CD14-positive monocyte (primary cell): Measurements from ENCODE around the gene NXT1. TPM values are rescaled to one million over a fixed set of nuclear protein-coding genes. Genes with fewer than 3 reads are reported as not detected.

Experiments
- DNase-seq, 3 donors: peaks; one replicate each; pipeline ENCODE4 v3.0.0-alpha.2; 2011 to 2022
- H2AFZ ChIP-seq: 2 replicates; pipeline ENCODE4 v1.6.0; 2012; ENCODE audit warnings: mild to moderate bottlenecking, low read depth, low read length, inconsistent platforms; ENCODE audit not compliant: insufficient read depth, poor library complexity, severe bottlenecking
- H3K27ac ChIP-seq, 2 donors: 1 replicate in 1 of 2; 2 replicates in 1 of 2; pipeline ENCODE4 v1.5.1; 2012 to 2013; ENCODE audit warnings: low read length in 2 of 2, control low read depth in 1 of 2, inconsistent platforms in 1 of 2, low read depth in 1 of 2, mild to moderate bottlenecking in 1 of 2
- H3K27me3 ChIP-seq, 2 donors: one replicate each; pipeline versions ENCODE4 v1.6.0 to v1.6.1; 2011 to 2013; ENCODE audit warnings: low read length in 2 of 2; ENCODE audit not compliant: control insufficient read depth in 2 of 2, insufficient read depth in 2 of 2
- H3K36me3 ChIP-seq, 2 donors: replicated peaks in 1 of 2; 1 replicate in 1 of 2; 2 replicates in 1 of 2; pipeline versions ENCODE4 v1.5.1 to v1.6.1; 2012 to 2013; ENCODE audit warnings: low read length in 2 of 2, control low read depth in 1 of 2, inconsistent platforms in 1 of 2, mild to moderate bottlenecking in 1 of 2; ENCODE audit not compliant: insufficient read depth in 2 of 2, control insufficient read depth in 1 of 2
- H3K4me1 ChIP-seq, 2 donors: 1 replicate in 1 of 2; 2 replicates in 1 of 2; pipeline versions ENCODE4 v1.5.1 to v1.6.1; 2012 to 2013; ENCODE audit warnings: low read length in 2 of 2, control low read depth in 1 of 2, inconsistent platforms in 1 of 2, mild to moderate bottlenecking in 1 of 2, moderate library complexity in 1 of 2; ENCODE audit not compliant: insufficient read depth in 2 of 2, control insufficient read depth in 1 of 2
- H3K4me2 ChIP-seq: replicated peaks from 2 replicates; pipeline ENCODE3; 2012; ENCODE audit warnings: low read length, moderate library complexity, mild to moderate bottlenecking; ENCODE audit not compliant: poor library complexity, severe bottlenecking; ENCODE audit errors: extremely low read depth
- H3K4me3 ChIP-seq, 3 experiments: fragments of 200-600 bp in 1 of 3; sonication (generic) in 1 of 3; replicated peaks in 1 of 3; 1 replicate in 2 of 3; 2 replicates in 1 of 3; pipeline ENCODE4 v1.5.1; 2011 to 2013; ENCODE audit warnings: low read length in 3 of 3, mild to moderate bottlenecking in 3 of 3, control low read depth in 2 of 3, low read depth in 2 of 3, inconsistent platforms in 1 of 3, moderate library complexity in 1 of 3
- H3K79me2 ChIP-seq: 2 replicates; pipeline ENCODE4 v1.6.0; 2012; ENCODE audit warnings: mild to moderate bottlenecking, control low read depth, inconsistent platforms, low read length, moderate library complexity; ENCODE audit not compliant: insufficient read depth
- H3K9ac ChIP-seq: 2 replicates; pipeline ENCODE4 v1.6.0; 2017; ENCODE audit warnings: low read length, mild to moderate bottlenecking; ENCODE audit not compliant: insufficient read depth, poor library complexity, severe bottlenecking
- H3K9me3 ChIP-seq, 2 donors: replicated peaks in 1 of 2; 1 replicate in 1 of 2; 2 replicates in 1 of 2; pipeline versions ENCODE4 v1.5.1 to v1.6.1; 2012 to 2013; ENCODE audit warnings: low read length in 2 of 2, control low read depth in 1 of 2; ENCODE audit not compliant: control insufficient read depth in 1 of 2, insufficient read depth in 1 of 2
- H4K20me1 ChIP-seq: 2 replicates; pipeline ENCODE4 v1.6.0; 2012; ENCODE audit warnings: mild to moderate bottlenecking, low read length, control low read depth, moderate library complexity; ENCODE audit not compliant: insufficient read depth
- H3K27ac Mint-ChIP-seq, 7 donors: one replicate each; pipeline ENCODE4 v1.8.0; 2020; ENCODE audit warnings: mild to moderate bottlenecking in 7 of 7, mixed read lengths in 7 of 7, moderate library complexity in 6 of 7, inconsistent platforms in 2 of 7
- H3K27me3 Mint-ChIP-seq, 3 donors: one replicate each; pipeline ENCODE4 v1.8.0; 2021 to 2022; ENCODE audit warnings: low read depth in 3 of 3, mild to moderate bottlenecking in 3 of 3, mixed read lengths in 3 of 3, moderate library complexity in 3 of 3, inconsistent platforms in 1 of 3
- H3K36me3 Mint-ChIP-seq, 2 donors: one replicate each; pipeline ENCODE4 v1.8.0; 2020; ENCODE audit warnings: mixed read lengths in 2 of 2, inconsistent platforms in 1 of 2, mild to moderate bottlenecking in 1 of 2
- H3K4me1 Mint-ChIP-seq: one replicate; pipeline ENCODE4 v1.8.0; 2020; ENCODE audit warnings: mild to moderate bottlenecking, mixed read lengths
- H3K4me3 Mint-ChIP-seq, 2 donors: one replicate each; pipeline ENCODE4 v1.8.0; 2020; ENCODE audit warnings: mild to moderate bottlenecking in 2 of 2, mixed read lengths in 2 of 2, moderate library complexity in 1 of 2
- H3K9me3 Mint-ChIP-seq, 7 donors: one replicate each; pipeline ENCODE4 v1.8.0; 2020 to 2022; ENCODE audit warnings: mixed read lengths in 7 of 7, mild to moderate bottlenecking in 6 of 7, moderate library complexity in 6 of 7, inconsistent platforms in 2 of 7
- WGBS: methylation state at CpG from one replicate; pipeline ENCODE4 v1.1.5; 2013; ENCODE audit warnings: missing lambda C conversion rate; ENCODE audit not compliant: insufficient coverage; 5-methylcytosine and 5-hydroxymethylcytosine counted together
- intact Hi-C, 2 donors: fragments of 100-400 bp; cut with micrococcal nuclease; formaldehyde crosslinking; loops; one replicate each; pipeline versions ENCODE4 v1.15.0 to v1.15.1; 2023
- polyA plus RNA-seq, 3 donors: library from polyadenylated mRNA; depleted of rRNA in 1 of 3; unstranded in 2 of 3; stranded (reverse) in 1 of 3; fragments of 300-500 nt in 2 of 3; fragments of >200 nt in 1 of 3; fragmentation: Illumina TruSeq in 2 of 3; gene quantifications; 1 replicate in 2 of 3; 2 replicates in 1 of 3; pipeline ENCODE4 v1.2.3, GENCODE V29; 2012 to 2021
- TF ChIP-seq, protein P1 (sequence below): fragments of 200-600 bp; IDR thresholded peaks from one replicate; pipeline ENCODE4 v1.8.0; 2022; ENCODE audit warnings: antibody characterized with exemption, mild to moderate bottlenecking

Gene NXT1
- polyA plus RNA-seq, 3 donors: 37.8 to 140 (median 39.4) TPM

DNA sequence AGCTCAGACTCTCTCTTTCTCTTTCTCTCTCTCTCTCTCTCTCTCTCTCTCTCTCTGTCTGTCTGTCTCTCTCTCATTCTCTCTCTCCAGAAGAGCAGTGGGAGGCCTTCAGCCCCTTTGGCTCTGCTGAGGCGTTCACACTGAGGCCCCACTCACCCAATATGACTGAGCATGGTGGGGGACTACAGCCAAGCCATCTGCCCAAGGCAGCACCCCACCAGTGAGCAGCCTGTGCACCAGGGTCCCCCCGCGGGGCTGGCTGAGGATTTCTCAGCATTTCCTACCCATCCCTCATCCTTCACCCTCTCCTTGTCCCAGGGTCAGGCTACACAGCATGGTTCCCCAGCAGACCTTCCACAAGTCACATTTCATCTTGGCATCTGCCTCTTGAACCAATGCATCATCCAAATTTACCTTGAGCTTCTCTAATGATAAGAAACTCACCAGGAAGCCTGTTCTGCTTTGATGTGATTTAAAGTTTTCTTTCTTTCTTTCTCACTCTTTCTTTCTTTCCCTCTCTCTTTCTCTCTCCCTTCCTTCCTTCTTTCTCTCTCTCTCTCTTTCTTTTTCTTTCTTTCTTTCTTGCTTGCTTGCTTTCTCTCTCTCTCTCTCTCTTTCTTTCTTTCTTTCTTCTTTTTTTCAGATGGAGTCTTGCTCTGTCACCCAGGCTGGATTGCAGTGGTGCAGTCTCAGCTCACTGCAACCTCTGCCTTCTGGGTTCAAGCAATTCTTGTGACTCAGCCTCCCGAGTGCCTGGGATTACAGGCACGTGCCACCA lies 47.1 kb upstream of the NXT1 start:
- Mint-ChIP-seq H3K9me3 (peaks cover 0 to 5% (median 0%) of the 10 kb centered on the region in 7 donors), H3K4me1 (no peaks in the 10 kb centered on the region), H3K27ac (peak overlapping the region in 1 of 7 donors; percentile 0), H3K27me3 (peaks cover 1 to 5% (median 3%) of the 10 kb centered on the region in 3 donors), H3K4me3 (no peak overlapping the region), H3K36me3 (no peaks in the 10 kb centered on the region)
- Histone ChIP-seq H3K9ac (no peak overlapping the region), H3K9me3 (no peaks in the 10 kb centered on the region), H3K36me3 (no peaks in the 10 kb centered on the region), H3K79me2 (no peaks in the 10 kb centered on the region), H3K4me1 (no peaks in the 10 kb centered on the region), H3K27ac (no peak overlapping the region), H3K4me2 (no peak overlapping the region), H3K27me3 (no peaks in the 10 kb centered on the region), H3K4me3 (no peak overlapping the region), H2AFZ (no peak overlapping the region), H4K20me1 (no peaks in the 10 kb centered on the region)
- 74% methylated on average over 3 of the region's 5 CpGs for WGBS
- intact Hi-C loops: no loop called here
- TF ChIP-seq, protein P1, sequence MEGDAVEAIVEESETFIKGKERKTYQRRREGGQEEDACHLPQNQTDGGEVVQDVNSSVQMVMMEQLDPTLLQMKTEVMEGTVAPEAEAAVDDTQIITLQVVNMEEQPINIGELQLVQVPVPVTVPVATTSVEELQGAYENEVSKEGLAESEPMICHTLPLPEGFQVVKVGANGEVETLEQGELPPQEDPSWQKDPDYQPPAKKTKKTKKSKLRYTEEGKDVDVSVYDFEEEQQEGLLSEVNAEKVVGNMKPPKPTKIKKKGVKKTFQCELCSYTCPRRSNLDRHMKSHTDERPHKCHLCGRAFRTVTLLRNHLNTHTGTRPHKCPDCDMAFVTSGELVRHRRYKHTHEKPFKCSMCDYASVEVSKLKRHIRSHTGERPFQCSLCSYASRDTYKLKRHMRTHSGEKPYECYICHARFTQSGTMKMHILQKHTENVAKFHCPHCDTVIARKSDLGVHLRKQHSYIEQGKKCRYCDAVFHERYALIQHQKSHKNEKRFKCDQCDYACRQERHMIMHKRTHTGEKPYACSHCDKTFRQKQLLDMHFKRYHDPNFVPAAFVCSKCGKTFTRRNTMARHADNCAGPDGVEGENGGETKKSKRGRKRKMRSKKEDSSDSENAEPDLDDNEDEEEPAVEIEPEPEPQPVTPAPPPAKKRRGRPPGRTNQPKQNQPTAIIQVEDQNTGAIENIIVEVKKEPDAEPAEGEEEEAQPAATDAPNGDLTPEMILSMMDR: no peak
- DNase-seq: no peak

DNA sequence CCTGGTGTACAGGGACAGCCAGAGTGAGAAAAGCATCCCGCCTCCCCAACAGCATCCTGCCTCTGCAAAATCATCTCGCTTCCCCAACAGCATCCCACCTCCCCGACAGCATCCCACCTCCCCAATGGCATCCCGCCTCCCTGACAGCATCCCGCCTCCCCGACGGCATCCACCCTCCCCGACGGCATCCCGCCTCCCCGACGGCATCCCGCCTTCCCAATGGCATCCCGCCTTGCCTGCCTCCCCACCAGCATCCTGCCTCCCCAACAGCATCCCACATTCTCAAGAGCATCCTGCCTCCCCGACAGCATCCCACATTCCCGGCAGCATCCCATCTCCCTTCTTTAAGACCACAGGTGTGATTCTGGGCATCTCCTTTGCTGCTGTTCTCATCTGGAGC lies 46.0 kb upstream of the NXT1 start:
- Mint-ChIP-seq H3K9me3 (peaks cover 0 to 5% (median 0%) of the 10 kb centered on the region in 7 donors), H3K27me3 (peaks cover 1 to 5% (median 3%) of the 10 kb centered on the region in 3 donors), H3K36me3 (no peaks in the 10 kb centered on the region), H3K27ac (no peak overlapping the region), H3K4me1 (no peaks in the 10 kb centered on the region), H3K4me3 (no peak overlapping the region)
- H3K9ac ChIP-seq: no peak overlapping the region
- no peaks in the 10 kb centered on the region for H3K4me1 ChIP-seq
- no peak overlapping the region for H2AFZ ChIP-seq
- no peak overlapping the region for H3K4me2 ChIP-seq
- H3K36me3 ChIP-seq: no peaks in the 10 kb centered on the region
- no peak for DNase-seq
- no peaks in the 10 kb centered on the region for H3K27me3 ChIP-seq
- WGBS: 90% methylated on average over 15 of the region's 16 CpGs
- H3K4me3 ChIP-seq: no peak overlapping the region
- TF ChIP-seq, protein P1: no peak
- no peaks in the 10 kb centered on the region for H3K79me2 ChIP-seq
- no peaks in the 10 kb centered on the region for H3K9me3 ChIP-seq
- intact Hi-C loops: no loop called here
- no peak overlapping the region for H3K27ac ChIP-seq
- no peaks in the 10 kb centered on the region for H4K20me1 ChIP-seq
